ENCODE data around the gene SLC13A5.

SLC13A5 gene

DNA sequence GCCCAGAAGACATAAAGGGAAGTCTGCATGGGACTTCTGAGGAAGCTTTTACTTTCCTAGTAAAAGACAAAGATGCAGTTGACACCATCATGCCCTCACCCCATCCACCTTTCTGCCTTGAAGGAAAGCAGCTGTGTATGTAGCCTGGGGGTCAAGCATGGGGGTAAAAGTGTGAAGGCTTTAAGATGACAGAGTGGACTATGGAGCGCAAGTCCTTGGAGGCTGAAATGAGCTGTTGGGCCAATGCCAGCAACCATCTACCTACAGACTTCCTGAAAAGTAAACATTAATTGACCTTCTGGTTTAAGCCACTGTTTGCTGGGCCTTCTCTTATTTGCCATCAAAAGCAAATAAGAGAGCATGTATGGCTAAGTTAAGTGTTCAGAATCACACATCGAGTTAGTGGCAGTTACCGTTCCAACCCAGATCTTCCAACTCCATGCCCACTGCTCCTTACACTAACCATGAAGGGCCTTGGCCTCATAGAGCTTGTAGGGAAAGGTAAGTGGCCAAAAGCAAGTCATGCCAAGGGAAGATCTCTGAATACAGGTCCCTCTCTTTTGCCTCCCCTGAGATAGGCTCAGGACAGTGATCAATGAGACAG lies 30.0 kb downstream of the SLC13A5 start:
- H3K4me3 ChIP-seq (ENCODE audit: low read depth, low read length), result no peak overlapping the region
- no peak for DNase-seq (ENCODE audit: low read depth)
- TF ChIP-seq CTCF (IDR thresholded peaks at IDR 0.05; ENCODE audit: low read depth, low read length) (no peak), MYC (IDR thresholded peaks at IDR 0.05; ENCODE audit: low read depth, low read length) (no peak), MAX (IDR thresholded peaks at IDR 0.05; ENCODE audit: low read depth, low read length) (no peak), POLR2A (IDR thresholded peaks at IDR 0.05; ENCODE audit: extremely low read depth, insufficient read length) (no peak)

- TF ChIP-seq CTCF (IDR thresholded peaks at IDR 0.05; ENCODE audit: low read depth, low read length) (no peak), MAX (IDR thresholded peaks at IDR 0.05; ENCODE audit: low read depth, low read length) (no peak), POLR2A (IDR thresholded peaks at IDR 0.05; ENCODE audit: extremely low read depth, insufficient read length) (no peak), MYC (IDR thresholded peaks at IDR 0.05; ENCODE audit: low read depth, low read length) (no peak)
- H3K4me3 ChIP-seq (ENCODE audit: low read depth, low read length), result no peak overlapping the region
- no peak for DNase-seq (ENCODE audit: low read depth)
Measured at GRCh38 chr17:6682339-6682738, 30.8 kb downstream of the SLC13A5 start.

- no peak overlapping the region for H3K4me3 ChIP-seq (ENCODE audit: low read depth, low read length)
- TF ChIP-seq MAX (IDR thresholded peaks at IDR 0.05; ENCODE audit: low read depth, low read length) (no peak), MYC (IDR thresholded peaks at IDR 0.05; ENCODE audit: low read depth, low read length) (no peak), POLR2A (IDR thresholded peaks at IDR 0.05; ENCODE audit: extremely low read depth, insufficient read length) (no peak), CTCF (IDR thresholded peaks at IDR 0.05; ENCODE audit: low read depth, low read length) (no peak)
- DNase-seq (ENCODE audit: low read depth), result no peak
Measured at GRCh38 chr17:6681671-6682070, 31.5 kb downstream of the SLC13A5 start.

DNA sequence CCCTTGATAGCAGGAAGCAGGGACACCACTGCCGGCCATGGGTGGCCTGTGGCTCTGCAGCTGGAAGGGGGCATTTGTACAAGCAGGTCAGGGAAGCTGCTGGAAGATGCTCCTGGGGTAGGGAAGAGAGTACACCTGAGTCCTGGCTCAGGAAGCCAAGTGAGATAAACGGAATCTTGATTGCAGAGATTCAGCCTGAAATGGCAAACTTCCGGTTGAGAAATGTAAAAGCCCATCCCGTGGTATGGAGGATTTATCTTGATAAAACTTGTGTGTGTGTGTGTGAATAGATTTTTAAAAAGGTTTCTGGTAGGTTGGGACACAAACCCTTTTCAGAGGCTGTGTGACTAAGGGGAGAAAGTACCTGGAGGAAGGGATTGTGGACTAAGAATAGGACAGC lies 32.0 kb downstream of the SLC13A5 start:
- TF ChIP-seq MYC (IDR thresholded peaks at IDR 0.05; ENCODE audit: low read depth, low read length) (no peak), CTCF (IDR thresholded peaks at IDR 0.05; ENCODE audit: low read depth, low read length) (no peak), MAX (IDR thresholded peaks at IDR 0.05; ENCODE audit: low read depth, low read length) (no peak), POLR2A (IDR thresholded peaks at IDR 0.05; ENCODE audit: extremely low read depth, insufficient read length) (no peak)
- no peak for DNase-seq (ENCODE audit: low read depth)
- H3K4me3 ChIP-seq (ENCODE audit: low read depth, low read length), result no peak overlapping the region

GRCh38 chr17:6679241-6679640 lies 33.9 kb downstream of the SLC13A5 start:
- H3K4me3 ChIP-seq (ENCODE audit: low read depth, low read length), result no peak overlapping the region
- TF ChIP-seq CTCF (IDR thresholded peaks at IDR 0.05; ENCODE audit: low read depth, low read length) (no peak), MYC (IDR thresholded peaks at IDR 0.05; ENCODE audit: low read depth, low read length) (no peak), POLR2A (IDR thresholded peaks at IDR 0.05; ENCODE audit: extremely low read depth, insufficient read length) (no peak)
- DNase-seq (ENCODE audit: low read depth), result no peak

GRCh38 chr17:6677946-6678345 lies 35.2 kb downstream of the SLC13A5 start:
- no peak for DNase-seq (ENCODE audit: low read depth)
- TF ChIP-seq MYC (IDR thresholded peaks at IDR 0.05; ENCODE audit: low read depth, low read length), result no peak
- no peak for TF ChIP-seq CTCF (IDR thresholded peaks at IDR 0.05; ENCODE audit: low read depth, low read length)
- TF ChIP-seq MAX (IDR thresholded peaks at IDR 0.05; ENCODE audit: low read depth, low read length), result no peak
- no peak for TF ChIP-seq POLR2A (IDR thresholded peaks at IDR 0.05; ENCODE audit: extremely low read depth, insufficient read length)

More at GRCh38 chr17:6677946-6678345, 35.2 kb downstream of the SLC13A5 start:
- no peak overlapping the region for H3K4me3 ChIP-seq (ENCODE audit: low read depth, low read length)

All from NB4 (cell line).